ENCODE data around the gene HHAT.
A peak's percentile ranks its signal among the peaks of the same experiment; 100 is the strongest.

HHAT gene

GRCh38 chr1:210676539-210676938, 347.8 kb downstream of the HHAT start:
- TF ChIP-seq, protein P1, sequence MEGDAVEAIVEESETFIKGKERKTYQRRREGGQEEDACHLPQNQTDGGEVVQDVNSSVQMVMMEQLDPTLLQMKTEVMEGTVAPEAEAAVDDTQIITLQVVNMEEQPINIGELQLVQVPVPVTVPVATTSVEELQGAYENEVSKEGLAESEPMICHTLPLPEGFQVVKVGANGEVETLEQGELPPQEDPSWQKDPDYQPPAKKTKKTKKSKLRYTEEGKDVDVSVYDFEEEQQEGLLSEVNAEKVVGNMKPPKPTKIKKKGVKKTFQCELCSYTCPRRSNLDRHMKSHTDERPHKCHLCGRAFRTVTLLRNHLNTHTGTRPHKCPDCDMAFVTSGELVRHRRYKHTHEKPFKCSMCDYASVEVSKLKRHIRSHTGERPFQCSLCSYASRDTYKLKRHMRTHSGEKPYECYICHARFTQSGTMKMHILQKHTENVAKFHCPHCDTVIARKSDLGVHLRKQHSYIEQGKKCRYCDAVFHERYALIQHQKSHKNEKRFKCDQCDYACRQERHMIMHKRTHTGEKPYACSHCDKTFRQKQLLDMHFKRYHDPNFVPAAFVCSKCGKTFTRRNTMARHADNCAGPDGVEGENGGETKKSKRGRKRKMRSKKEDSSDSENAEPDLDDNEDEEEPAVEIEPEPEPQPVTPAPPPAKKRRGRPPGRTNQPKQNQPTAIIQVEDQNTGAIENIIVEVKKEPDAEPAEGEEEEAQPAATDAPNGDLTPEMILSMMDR (IDR thresholded peaks at IDR 0.05; ENCODE audit: insufficient read depth, low read length, missing control alignments) = no peak
- ChIA-PET CTCF (interaction anchor here (1.0 to 1.8 kb wide), 3 partner anchors 12 to 457 kb away, joined by 3 to 7 read pairs (median 3); partner anchors contain the start of gene KCNH1), POLR2A (interaction anchor here (0.9 kb wide), 1 partner anchor 11 kb away, joined by 3 read pairs; no protein-coding TSS in a partner anchor)
- no peak for DNase-seq (ENCODE audit: low read depth, low spot score)
- no peak overlapping the region for H3K4me3 ChIP-seq (ENCODE audit: low read depth, low read length)

DNA sequence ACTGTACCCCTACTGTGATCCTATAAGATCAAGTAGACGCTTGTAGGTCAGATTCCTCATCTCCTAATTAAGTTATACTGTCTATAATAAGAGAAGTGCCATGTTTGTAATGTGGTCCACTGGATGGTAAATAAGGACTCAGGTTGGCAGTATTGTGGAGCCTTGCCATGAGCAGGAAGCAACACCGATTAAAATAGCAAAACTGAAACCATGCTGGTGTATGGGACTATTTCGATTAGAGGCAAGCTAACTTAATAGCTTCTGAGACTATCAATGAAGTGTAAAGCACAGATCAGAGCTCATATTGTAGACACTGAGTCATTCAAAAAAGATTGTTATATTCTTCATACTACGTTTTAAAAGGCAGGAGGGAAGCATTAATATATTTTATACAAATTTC, 348.8 kb downstream of the HHAT start:
- DNase-seq (ENCODE audit: low read depth, low spot score) = no peak
- ChIA-PET CTCF (interaction anchor here (0.7 to 1.2 kb wide), 3 partner anchors 9 to 456 kb away, joined by 3 to 4 read pairs (median 3); partner anchors contain the start of gene KCNH1), POLR2A (no interaction called here)
- H3K4me3 ChIP-seq (ENCODE audit: low read depth, low read length) = no peak overlapping the region
- TF ChIP-seq, protein P1 (IDR thresholded peaks at IDR 0.05; ENCODE audit: insufficient read depth, low read length, missing control alignments) = no peak

DNA sequence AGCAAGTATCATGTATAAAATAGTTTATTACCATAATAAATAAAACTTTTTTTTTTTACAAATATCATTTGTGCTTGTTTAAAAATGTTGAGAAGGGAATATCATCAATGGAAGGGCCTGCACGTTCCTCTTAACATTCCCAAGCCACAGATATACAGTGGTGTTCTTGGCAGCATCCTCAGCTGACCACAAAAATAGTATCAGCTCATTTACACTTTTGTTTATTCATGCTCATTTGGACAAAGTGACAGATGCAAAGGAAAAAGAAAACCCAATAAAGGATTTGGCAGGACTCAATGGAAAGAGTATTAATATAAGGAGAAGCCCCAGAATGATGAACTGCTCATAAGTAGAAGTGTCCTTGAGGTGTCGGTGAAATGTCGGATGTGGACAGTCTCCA, 349.6 kb downstream of the HHAT start:
- POLR2A ChIA-PET = no interaction called here
- no peak overlapping the region for H3K4me3 ChIP-seq (ENCODE audit: low read depth, low read length)
- TF ChIP-seq, protein P1 (IDR thresholded peaks at IDR 0.05; ENCODE audit: insufficient read depth, low read length, missing control alignments) = no peak
- CTCF ChIA-PET = interaction anchor here (1.2 to 1.4 kb wide), 2 partner anchors 10 to 456 kb away, joined by 3 to 4 read pairs; partner anchors contain the start of gene KCNH1
- no peak for DNase-seq (ENCODE audit: low read depth, low spot score)

GRCh38 chr1:210681158-210681557, 352.5 kb downstream of the HHAT start:
- DNase-seq (ENCODE audit: low read depth, low spot score) = peak; percentile 17
- CTCF ChIA-PET = interaction anchor here (0.8 to 2.1 kb wide), 2 partner anchors 234 to 453 kb away, joined by 3 to 4 read pairs; partner anchors contain the start of gene KCNH1
- TF ChIP-seq, protein P1 (IDR thresholded peaks at IDR 0.05; ENCODE audit: insufficient read depth, low read length, missing control alignments) = no peak

GRCh38 chr1:210683403-210684047, 354.8 kb downstream of the HHAT start:
- DNase-seq (ENCODE audit: low read depth, low spot score) = no peak
- ChIA-PET POLR2A (no interaction called here), CTCF (interaction anchor here (2.7 kb wide), 1 partner anchor 451 kb away, joined by 9 read pairs; the partner anchor contains the start of gene KCNH1)

More at GRCh38 chr1:210681158-210681557, 352.5 kb downstream of the HHAT start:
- no peak overlapping the region for H3K4me3 ChIP-seq (ENCODE audit: low read depth, low read length)
- POLR2A ChIA-PET = no interaction called here

More at GRCh38 chr1:210683403-210684047, 354.8 kb downstream of the HHAT start:
- TF ChIP-seq, protein P1 (IDR thresholded peaks at IDR 0.05; ENCODE audit: insufficient read depth, low read length, missing control alignments) = no peak
- H3K4me3 ChIP-seq (ENCODE audit: low read depth, low read length) = no peak overlapping the region

All from AG04449 (cell line).